PFSK-1 (cell line): Measurements from ENCODE around the gene TXNDC15.

ENCODE experiments used
- POLR2AphosphoS5 ChIP-seq: IDR thresholded peaks from 2 replicates; pipeline ENCODE4 v1.6.1; 2012; ENCODE audit warnings: low read depth, mild to moderate bottlenecking, control low read depth, low read length, moderate library complexity
- REST ChIP-seq, 2 experiments: IDR thresholded peaks; 2 replicates each; pipeline versions ENCODE4 v1.6.1 to v1.8.0; 2011 to 2012; ENCODE audit warnings: low read depth in 2 of 2, low read length in 2 of 2, control low read depth in 1 of 2, inconsistent platforms in 1 of 2, mild to moderate bottlenecking in 1 of 2, moderate library complexity in 1 of 2; ENCODE audit not compliant: insufficient read depth in 1 of 2
- SIN3A ChIP-seq: IDR thresholded peaks from 2 replicates; pipeline ENCODE4 v1.6.1; 2012; ENCODE audit warnings: mild to moderate bottlenecking, low read length, moderate library complexity, borderline replicate concordance; ENCODE audit not compliant: insufficient read depth
- TAF1 ChIP-seq: IDR thresholded peaks from 2 replicates; pipeline ENCODE4 v1.6.1; 2012; ENCODE audit warnings: low read length, control low read depth, borderline replicate concordance; ENCODE audit not compliant: insufficient read depth

- TF ChIP-seq SIN3A (no peak), TAF1 (no peak), POLR2AphosphoS5 (no peak), REST (IDR thresholded peaks at IDR 0.05; ENCODE audit: insufficient read depth in 1 of 2, low read depth in 2 of 2, low read length in 2 of 2) (no peak)
Observed at GRCh38 chr5:134825212-134825611, 49.0 kb upstream of the TXNDC15 start.
